Measurements from ENCODE around the gene KLHL22. TPM values are rescaled to one million over a fixed set of nuclear protein-coding genes. Genes with fewer than 3 reads are reported as not detected.

The KLHL22 gene
- total and polyA plus RNA-seq, 2 donors (not counting 3 experiments of a cell fraction or from before 2014, with no cell fraction given), result 24.2 to 33.6 TPM

DNA sequence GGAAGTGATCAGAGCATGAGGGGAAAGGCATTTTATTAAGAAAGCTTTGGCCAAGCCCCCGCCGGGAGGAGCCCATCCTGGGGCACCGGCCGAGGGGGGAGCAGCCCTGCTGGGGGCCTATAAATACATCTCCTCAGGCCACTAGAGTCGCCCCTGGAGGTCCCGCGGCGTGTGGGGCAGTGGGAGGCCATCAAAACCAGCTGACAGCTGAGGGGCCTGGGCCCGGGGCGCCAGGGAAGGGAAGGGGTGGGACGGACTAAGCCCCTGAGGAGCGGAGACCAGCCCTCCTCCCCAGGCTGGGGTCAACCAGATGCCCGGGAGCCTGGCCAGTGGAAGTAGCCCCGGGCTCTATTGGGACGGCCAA is 71.0 kb downstream of the KLHL22 start:
- Histone ChIP-seq H4K20me1 (replicated peaks; ENCODE audit: control insufficient read depth, extremely low read depth, insufficient read depth, low read length) (no peaks in the 10 kb centered on the region), H3K4me2 (ENCODE audit: insufficient read depth, low read length) (no peak overlapping the region), H3K9me3 (replicated peaks; ENCODE audit: control insufficient read depth, insufficient read depth, low read length) (no peaks in the 10 kb centered on the region), H3K9ac (replicated peaks; ENCODE audit: extremely low read depth, insufficient read depth, low read length) (no peak overlapping the region), H2AFZ (ENCODE audit: low read depth, low read length) (no peak overlapping the region), H3K27me3 (ENCODE audit: control insufficient read depth in 2 of 2, insufficient read depth in 2 of 2, low read length in 2 of 2) (no peaks in the 10 kb centered on the region), H3K4me1 (ENCODE audit: control insufficient read depth, extremely low read depth, insufficient read depth, low read length) (no peaks in the 10 kb centered on the region), H3K4me3 (replicated peaks in 1 of 3; ENCODE audit: insufficient read depth in 1 of 3, low read depth in 1 of 3, low read length in 3 of 3) (no peak overlapping the region), H3K79me2 (ENCODE audit: control insufficient read depth, insufficient read depth, low read length) (no peaks in the 10 kb centered on the region), H3K36me3 (ENCODE audit: control insufficient read depth in 2 of 2, extremely low read depth in 1 of 2, insufficient read depth in 2 of 2, low read length in 2 of 2) (peaks cover 4 to 18% of the 10 kb centered on the region in 2 experiments), H3K27ac (ENCODE audit: insufficient read depth, low read depth, low read length) (no peak overlapping the region), H3K9me1 (replicated peaks; ENCODE audit: control insufficient read depth, extremely low read depth, insufficient read depth, low read length) (no peaks in the 10 kb centered on the region)
- dilution Hi-C loops (cut with MboI; ENCODE audit: extremely low pct_ligation_motif_present, low sequenced_read_pairs), result no loop called here
- DNase-seq (ENCODE audit: low read depth, low spot score) (no peak), FAIRE-seq (no peak)
- ChIA-PET POLR2A (no interaction called here), CTCF (no interaction called here)
- BruUV-seq (replicated peaks), result no TSS peak
- no peak for TF ChIP-seq MYC (IDR thresholded peaks at IDR 0.05; ENCODE audit: low read depth, low read length)
- TF ChIP-seq POLR2A (IDR thresholded peaks at IDR 0.05; ENCODE audit: low read depth, low read length), result no peak
- no peak for TF ChIP-seq GATA2 (IDR thresholded peaks at IDR 0.05; ENCODE audit: insufficient read depth, insufficient read length, low read depth, low read length)
- TF ChIP-seq EZH2 (IDR thresholded peaks at IDR 0.05; ENCODE audit: borderline replicate concordance, low read depth, low read length, severe bottlenecking), result no peak
- no peak for TF ChIP-seq JUN (IDR thresholded peaks at IDR 0.05; ENCODE audit: borderline replicate concordance, insufficient read depth, insufficient read length, low read depth)
- no peak for TF ChIP-seq CTCF (IDR thresholded peaks at IDR 0.05; ENCODE audit: extremely low read depth in 1 of 2, insufficient read depth in 1 of 2, low read depth in 1 of 2, low read length in 2 of 2)
- TF ChIP-seq, protein P1, sequence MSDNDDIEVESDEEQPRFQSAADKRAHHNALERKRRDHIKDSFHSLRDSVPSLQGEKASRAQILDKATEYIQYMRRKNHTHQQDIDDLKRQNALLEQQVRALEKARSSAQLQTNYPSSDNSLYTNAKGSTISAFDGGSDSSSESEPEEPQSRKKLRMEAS (IDR thresholded peaks at IDR 0.05; ENCODE audit: insufficient read depth, insufficient read length), result no peak
- TF ChIP-seq FOS (IDR thresholded peaks at IDR 0.05; ENCODE audit: borderline replicate concordance, insufficient read depth, low read length), result no peak
- no peak for TF ChIP-seq POLR2AphosphoS5 (IDR thresholded peaks at IDR 0.05; ENCODE audit: insufficient read depth, low read depth, low read length)
- intact Hi-C loops (cut with micrococcal nuclease), result no loop called here

All from endothelial cell of umbilical vein (primary cell).